ENCODE results near the gene TRPC1.

DNA sequence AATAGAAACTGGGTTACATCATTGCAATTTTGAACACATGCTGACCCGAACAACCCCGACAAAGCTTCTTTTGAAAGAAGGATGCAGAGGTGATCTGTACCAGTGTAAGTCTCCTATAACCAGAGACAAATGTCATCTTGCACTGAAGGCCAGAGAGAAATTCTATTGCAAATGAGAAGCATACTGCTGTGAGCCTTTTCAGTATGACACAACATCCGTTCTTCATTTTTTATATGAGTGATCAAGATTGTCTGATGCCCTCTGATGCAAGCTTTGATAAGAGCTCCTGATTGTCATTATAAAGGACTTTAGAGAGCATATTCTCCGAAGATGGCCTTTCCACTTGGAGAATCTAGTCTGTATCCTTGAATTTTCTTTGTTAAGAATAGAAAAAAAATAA is 128.2 kb downstream of the TRPC1 start:
- TF ChIP-seq POLR2AphosphoS5 (IDR thresholded peaks at IDR 0.05; ENCODE audit: borderline replicate concordance, low read depth, low read length) = no peak
- no peak for TF ChIP-seq EZH2 (IDR thresholded peaks at IDR 0.05)
